Caco-2 (cell line): ENCODE results near the gene FRMD4A. TPM values are rescaled to one million over a fixed set of nuclear protein-coding genes. Genes with fewer than 3 reads are reported as not detected.
A peak's percentile ranks its signal among the peaks of the same experiment; 100 is the strongest.

Source experiments
- BruUV-seq: library from RNA; stranded (reverse); fragments of 400-500 nt; replicated peaks from 2 replicates; lab custom pipeline; 2021; lab: Mats Ljungman, UMichigan
- CTCF ChIA-PET: fragments of 300-600 bp; sonication (Branson Sonifier 250); formaldehyde crosslinking; loops from one replicate; lab custom pipeline; 2022; ENCODE audit warnings: antibody characterized with exemption; lab: Charles Lee
- POLR2A ChIA-PET: fragments of 300-600 bp; sonication (Branson Sonifier 250); formaldehyde crosslinking; loops from one replicate; lab custom pipeline; 2022; ENCODE audit warnings: antibody characterized with exemption; lab: Charles Lee
- DNase-seq, 2 experiments: peaks; one replicate each; pipeline versions ENCODE4 v3.0.0 to v3.0.0-alpha.2; 2020 to 2022
- H3K27me3 ChIP-seq: replicated peaks from 2 replicates; pipeline ENCODE4 v1.6.0; 2011; ENCODE audit warnings: low read length; ENCODE audit not compliant: control insufficient read depth, insufficient read depth
- H3K36me3 ChIP-seq: 2 replicates; pipeline ENCODE4 v1.5.1; 2011; ENCODE audit warnings: low read length; ENCODE audit not compliant: control insufficient read depth, insufficient read depth
- H3K4me1 ChIP-seq: fragments of 250-450 bp; sonication (Bioruptor Pico); 2 replicates; pipeline ENCODE4 v1.5.1; 2020; ENCODE audit warnings: mild to moderate bottlenecking
- H3K4me3 ChIP-seq: 2 replicates; pipeline ENCODE4 v1.5.1; 2011; ENCODE audit warnings: low read depth, mild to moderate bottlenecking, control low read depth, low read length
- H3K9me3 ChIP-seq: fragments of 250-450 bp; sonication (Bioruptor Pico); 2 replicates; pipeline ENCODE4 v1.5.1; 2020; ENCODE audit warnings: mild to moderate bottlenecking, moderate library complexity
- H3K27ac Mint-ChIP-seq: one replicate; pipeline ENCODE4 v1.8.0; 2022; ENCODE audit warnings: mixed read lengths; ENCODE audit not compliant: unreplicated experiment
- H3K27me3 Mint-ChIP-seq: one replicate; pipeline ENCODE4 v1.8.0; 2022; ENCODE audit warnings: mixed read lengths; ENCODE audit not compliant: insufficient read depth, unreplicated experiment
- H3K36me3 Mint-ChIP-seq: one replicate; pipeline ENCODE4 v1.8.0; 2022; ENCODE audit warnings: mild to moderate bottlenecking, mixed read lengths; ENCODE audit not compliant: insufficient read depth, unreplicated experiment
- H3K4me1 Mint-ChIP-seq: one replicate; pipeline ENCODE4 v1.8.0; 2022; ENCODE audit warnings: low read depth, mixed read lengths; ENCODE audit not compliant: unreplicated experiment
- H3K4me3 Mint-ChIP-seq: one replicate; pipeline ENCODE4 v1.8.0; 2022; ENCODE audit warnings: mild to moderate bottlenecking, moderate library complexity, mixed read lengths; ENCODE audit not compliant: unreplicated experiment
- H3K9me3 Mint-ChIP-seq: one replicate; pipeline ENCODE4 v1.8.0; 2022; ENCODE audit warnings: mixed read lengths; ENCODE audit not compliant: unreplicated experiment
- intact Hi-C: fragments of 100-400 bp; cut with micrococcal nuclease; formaldehyde crosslinking; loops from one replicate; pipeline ENCODE4 v1.10.0; 2022; ENCODE audit not compliant: unreplicated experiment
- total RNA-seq: library from RNA; stranded (reverse); gene quantifications from 2 replicates; pipeline ENCODE4 v1.2.3, GENCODE V29; 2022
- TF ChIP-seq, protein P1 (sequence below), 2 experiments: fragments of 200-600 bp in 1 of 2; IDR thresholded peaks; 1 replicate in 1 of 2; 2 replicates in 1 of 2; pipeline versions ENCODE4 v1.5.1 to v1.8.0; 2011 to 2022; ENCODE audit warnings: antibody characterized with exemption in 1 of 2, control low read depth in 1 of 2, inconsistent platforms in 1 of 2, low read depth in 1 of 2, low read length in 1 of 2, mild to moderate bottlenecking in 1 of 2, moderate library complexity in 1 of 2; ENCODE audit not compliant: insufficient read depth in 1 of 2, severe bottlenecking in 1 of 2, unreplicated experiment in 1 of 2

Gene FRMD4A
- total RNA-seq, 1 experiment from 2014 or later: 52.1 TPM

DNA sequence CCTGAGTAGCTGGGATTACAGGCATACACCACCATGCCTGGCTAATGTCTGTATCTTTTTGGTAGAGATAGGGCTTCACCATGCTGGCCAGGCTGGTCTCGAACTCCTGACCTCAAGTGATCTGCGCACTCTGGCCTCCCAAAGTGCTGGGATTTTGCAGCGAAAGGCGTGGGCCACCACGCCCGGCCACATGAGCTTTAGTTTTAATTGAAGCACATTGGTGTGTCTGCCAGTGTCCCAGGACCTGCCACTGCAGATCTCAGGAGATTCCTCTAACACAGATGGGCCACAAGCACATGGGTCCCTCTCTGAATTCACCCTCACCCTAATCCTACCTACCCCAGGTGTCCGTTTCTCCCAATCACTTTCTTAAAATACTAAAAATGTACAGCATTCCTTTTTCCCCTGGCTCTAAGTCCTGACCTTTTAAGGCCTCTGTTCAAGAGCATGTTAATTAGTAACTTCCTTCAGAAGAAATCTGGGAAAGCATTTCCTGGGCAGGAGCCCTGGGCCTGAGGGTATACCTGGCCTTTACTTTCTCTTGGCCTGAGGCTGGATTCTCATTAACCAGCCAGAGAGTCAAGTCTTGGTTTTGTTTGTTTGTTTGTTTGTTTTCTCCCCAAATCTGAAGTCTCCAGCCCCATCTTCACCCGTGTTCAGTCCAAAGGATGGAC lies 661.4 kb downstream of the FRMD4A start:
- CTCF ChIA-PET: interaction anchor here (0.6 to 1.0 kb wide), 3 partner anchors 42 to 1414 kb away, joined by 3 to 4 read pairs (median 3); no protein-coding TSS in a partner anchor
- Mint-ChIP-seq H3K27me3 (no peaks in the 10 kb centered on the region), H3K36me3 (peaks cover 94% of the 10 kb centered on the region), H3K27ac (peak overlapping the region; percentile 67), H3K9me3 (no peaks in the 10 kb centered on the region), H3K4me1 (peaks cover 26% of the 10 kb centered on the region), H3K4me3 (peak overlapping the region; percentile 8)
- intact Hi-C loops: loop anchor here (1.0 kb wide), 1 partner anchor 12 kb away; no protein-coding TSS in a partner anchor
- no peak overlapping the region for H3K4me3 ChIP-seq
- H3K9me3 ChIP-seq: no peaks in the 10 kb centered on the region
- peaks cover 13% of the 10 kb centered on the region for H3K36me3 ChIP-seq
- POLR2A ChIA-PET: no interaction called here
- no TSS peak for BruUV-seq
- DNase-seq: peak; percentile 52 to 69
- TF ChIP-seq, protein P1, sequence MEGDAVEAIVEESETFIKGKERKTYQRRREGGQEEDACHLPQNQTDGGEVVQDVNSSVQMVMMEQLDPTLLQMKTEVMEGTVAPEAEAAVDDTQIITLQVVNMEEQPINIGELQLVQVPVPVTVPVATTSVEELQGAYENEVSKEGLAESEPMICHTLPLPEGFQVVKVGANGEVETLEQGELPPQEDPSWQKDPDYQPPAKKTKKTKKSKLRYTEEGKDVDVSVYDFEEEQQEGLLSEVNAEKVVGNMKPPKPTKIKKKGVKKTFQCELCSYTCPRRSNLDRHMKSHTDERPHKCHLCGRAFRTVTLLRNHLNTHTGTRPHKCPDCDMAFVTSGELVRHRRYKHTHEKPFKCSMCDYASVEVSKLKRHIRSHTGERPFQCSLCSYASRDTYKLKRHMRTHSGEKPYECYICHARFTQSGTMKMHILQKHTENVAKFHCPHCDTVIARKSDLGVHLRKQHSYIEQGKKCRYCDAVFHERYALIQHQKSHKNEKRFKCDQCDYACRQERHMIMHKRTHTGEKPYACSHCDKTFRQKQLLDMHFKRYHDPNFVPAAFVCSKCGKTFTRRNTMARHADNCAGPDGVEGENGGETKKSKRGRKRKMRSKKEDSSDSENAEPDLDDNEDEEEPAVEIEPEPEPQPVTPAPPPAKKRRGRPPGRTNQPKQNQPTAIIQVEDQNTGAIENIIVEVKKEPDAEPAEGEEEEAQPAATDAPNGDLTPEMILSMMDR (IDR thresholded peaks at IDR 0.05; ENCODE audit: insufficient read depth in 1 of 2, low read depth in 1 of 2, low read length in 1 of 2, severe bottlenecking in 1 of 2, unreplicated experiment in 1 of 2): no peak
- H3K27me3 ChIP-seq: no peaks in the 10 kb centered on the region
- H3K4me1 ChIP-seq: peaks cover 21% of the 10 kb centered on the region

DNA sequence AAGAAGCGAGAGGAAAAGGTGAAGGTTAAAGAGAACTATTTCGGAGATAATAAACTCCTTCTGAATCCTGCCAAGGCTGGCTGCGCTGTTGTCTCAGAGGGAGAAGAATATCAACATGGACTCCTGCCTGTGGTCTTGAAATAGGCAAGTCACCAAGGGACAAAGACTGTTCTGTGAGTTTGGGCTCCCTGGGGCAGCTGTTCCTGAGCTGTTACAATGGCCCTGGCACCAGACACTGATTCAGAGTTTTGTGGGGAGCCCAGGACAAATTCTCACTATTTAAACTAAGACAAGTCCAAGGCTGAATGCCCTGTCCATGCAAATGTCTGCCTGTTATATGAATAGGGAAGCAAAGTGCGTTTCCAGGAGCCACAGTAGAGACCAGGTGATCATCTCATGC lies 662.6 kb downstream of the FRMD4A start:
- ChIA-PET POLR2A (no interaction called here), CTCF (no interaction called here)
- no peaks in the 10 kb centered on the region for H3K27me3 ChIP-seq
- H3K27ac Mint-ChIP-seq: no peak overlapping the region
- no peaks in the 10 kb centered on the region for H3K27me3 Mint-ChIP-seq
- H3K9me3 ChIP-seq: no peaks in the 10 kb centered on the region
- no peak overlapping the region for H3K4me3 ChIP-seq
- peaks cover 21% of the 10 kb centered on the region for H3K4me1 Mint-ChIP-seq
- no TSS peak for BruUV-seq
- H3K9me3 Mint-ChIP-seq: no peaks in the 10 kb centered on the region
- peaks cover 21% of the 10 kb centered on the region for H3K4me1 ChIP-seq
- peaks cover 93% of the 10 kb centered on the region for H3K36me3 Mint-ChIP-seq
- TF ChIP-seq, protein P1 (IDR thresholded peaks at IDR 0.05; ENCODE audit: insufficient read depth in 1 of 2, low read depth in 1 of 2, low read length in 1 of 2, severe bottlenecking in 1 of 2, unreplicated experiment in 1 of 2): no peak
- no peak for DNase-seq
- intact Hi-C loops: no loop called here
- no peak overlapping the region for H3K4me3 Mint-ChIP-seq
- H3K36me3 ChIP-seq: peaks cover 13% of the 10 kb centered on the region

DNA sequence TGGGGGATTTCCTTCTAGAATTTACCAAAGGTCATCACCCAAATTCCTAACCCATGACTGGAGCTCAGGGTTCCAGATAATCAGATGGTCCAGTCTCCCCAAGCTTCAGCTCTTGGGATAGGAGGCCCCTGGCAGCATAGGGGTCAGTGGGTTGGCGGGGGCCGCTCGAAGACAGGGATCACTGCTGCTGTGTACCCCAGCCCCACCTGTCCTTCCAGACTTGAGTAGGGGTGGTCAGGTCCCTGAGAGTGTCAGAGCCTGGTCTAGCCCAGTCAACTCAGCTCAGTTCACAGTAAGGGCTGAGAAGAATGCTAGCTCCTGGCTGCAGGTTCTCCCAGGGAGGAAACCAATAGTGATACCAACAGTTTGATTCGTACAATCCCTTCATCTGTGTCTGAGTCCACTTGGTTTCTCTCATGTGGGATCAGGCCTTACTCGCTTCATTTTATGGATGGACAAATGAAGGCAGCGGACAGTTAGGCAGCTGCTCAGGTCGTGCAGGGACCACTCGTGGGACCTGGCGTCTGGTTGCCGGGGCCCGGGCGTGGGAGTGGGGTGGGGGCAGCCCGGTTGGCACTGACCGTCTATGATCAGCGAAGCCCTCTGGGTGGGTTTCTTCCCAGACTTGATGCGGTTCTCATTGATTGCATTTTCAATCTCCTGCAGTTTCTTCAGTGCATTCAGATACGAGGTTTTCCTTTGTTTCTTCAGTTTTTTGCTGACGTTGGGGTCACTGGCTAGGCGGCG lies 665.0 kb downstream of the FRMD4A start:
- Mint-ChIP-seq H3K4me3 (no peak overlapping the region), H3K4me1 (peaks cover 22% of the 10 kb centered on the region), H3K9me3 (no peaks in the 10 kb centered on the region), H3K36me3 (peaks cover 95% of the 10 kb centered on the region), H3K27me3 (no peaks in the 10 kb centered on the region), H3K27ac (peak overlapping the region; percentile 46)
- H3K36me3 ChIP-seq: peaks cover 9% of the 10 kb centered on the region
- TF ChIP-seq, protein P1 (IDR thresholded peaks at IDR 0.05; ENCODE audit: insufficient read depth in 1 of 2, low read depth in 1 of 2, low read length in 1 of 2, severe bottlenecking in 1 of 2, unreplicated experiment in 1 of 2): no peak
- CTCF ChIA-PET: no interaction called here
- no peak for DNase-seq
- no peaks in the 10 kb centered on the region for H3K9me3 ChIP-seq
- intact Hi-C loops: no loop called here
- no peaks in the 10 kb centered on the region for H3K27me3 ChIP-seq
- POLR2A ChIA-PET: no interaction called here
- BruUV-seq: no TSS peak
- H3K4me3 ChIP-seq: no peak overlapping the region
- peaks cover 21% of the 10 kb centered on the region for H3K4me1 ChIP-seq
